Measurements from ENCODE around the gene SUPT7L. TPM values are rescaled to one million over a fixed set of nuclear protein-coding genes. Genes with fewer than 3 reads are reported as not detected.

SUPT7L gene
- total RNA-seq, 1 donor from 2014 or later: 6.1 TPM

Other genes with a start within 250 kb of the SUPT7L start
- 42.1 TPM for gene NRBP1, start 235.0 kb downstream of the SUPT7L start, total RNA-seq
- not detected for gene KRTCAP3, start 221.2 kb downstream of the SUPT7L start, total RNA-seq
- 204 TPM for gene IFT172, start 173.9 kb downstream of the SUPT7L start, total RNA-seq
- gene FNDC4, start 168.4 kb downstream of the SUPT7L start, total RNA-seq: 18.1 TPM
- gene GCKR, start 166.8 kb downstream of the SUPT7L start, total RNA-seq: not detected
- gene ZNF512, start 80.6 kb downstream of the SUPT7L start, total RNA-seq: 64.8 TPM
- 8.0 TPM for gene CCDC121, start 34.6 kb downstream of the SUPT7L start, total RNA-seq
- 13.1 TPM for gene GPN1, start 34.6 kb downstream of the SUPT7L start, total RNA-seq
- 26.8 TPM for gene SLC4A1AP, start 275 bp upstream of the SUPT7L start, total RNA-seq
- 3.4 TPM for gene MRPL33, start 108.1 kb upstream of the SUPT7L start, total RNA-seq
- not detected for gene RBKS, start 226.8 kb upstream of the SUPT7L start, total RNA-seq
- 19.6 TPM for gene BABAM2, start 227.1 kb upstream of the SUPT7L start, total RNA-seq